ENCODE data around the gene ZBTB47. TPM values are rescaled to one million over a fixed set of nuclear protein-coding genes. Genes with fewer than 3 reads are reported as not detected.

ZBTB47 gene
- total RNA-seq, 3 donors from 2014 or later (not counting 1 experiment from before 2014, with no cell fraction given): 2.1 to 3.0 (median 3.0) TPM

GRCh38 chr3:42657675-42658074 lies 4.2 kb downstream of the ZBTB47 start:
- H3K9me3 Mint-ChIP-seq: no peaks in the 10 kb centered on the region
- H3K4me1 Mint-ChIP-seq: peaks cover 0 to 34% of the 10 kb centered on the region in 2 donors
- no peaks in the 10 kb centered on the region for H3K9me3 ChIP-seq (ENCODE audit: control insufficient read depth, insufficient read depth, low read length)
- H3K4me3 Mint-ChIP-seq: no peak overlapping the region
- no peaks in the 10 kb centered on the region for H3K36me3 Mint-ChIP-seq
- no peaks in the 10 kb centered on the region for H3K27me3 ChIP-seq (ENCODE audit: control insufficient read depth, insufficient read depth, low read length)
- H3K27ac Mint-ChIP-seq: no peak overlapping the region
- H3K36me3 ChIP-seq (ENCODE audit: control insufficient read depth, insufficient read depth, low read length): no peaks in the 10 kb centered on the region
- no peak for TF ChIP-seq CTCF (IDR thresholded peaks at IDR 0.05)
- DNase-seq (no peak), ATAC-seq (no peak)
- intact Hi-C loops (cut with micrococcal nuclease): no loop called here
- H3K27ac ChIP-seq (ENCODE audit: low read length): no peak overlapping the region
- peaks cover 23% of the 10 kb centered on the region for H3K4me1 ChIP-seq (ENCODE audit: control insufficient read depth, insufficient read depth, low read length)
- 92% methylated on average over 4 of the region's 4 CpGs for WGBS (ENCODE audit: insufficient coverage)
- no peaks in the 10 kb centered on the region for H3K27me3 Mint-ChIP-seq (ENCODE audit: low read depth in 2 of 2)
- H3K4me3 ChIP-seq (ENCODE audit: low read length): no peak overlapping the region

GRCh38 chr3:42658091-42658770 lies 4.7 kb downstream of the ZBTB47 start:
- H3K4me1 ChIP-seq (ENCODE audit: control insufficient read depth, insufficient read depth, low read length): peaks cover 18% of the 10 kb centered on the region
- no peaks in the 10 kb centered on the region for H3K36me3 Mint-ChIP-seq
- DNase-seq: no peak
- no peaks in the 10 kb centered on the region for H3K27me3 ChIP-seq (ENCODE audit: control insufficient read depth, insufficient read depth, low read length)
- no peaks in the 10 kb centered on the region for H3K9me3 Mint-ChIP-seq
- intact Hi-C loops (cut with micrococcal nuclease): no loop called here
- no peak for ATAC-seq
- H3K27ac Mint-ChIP-seq: no peak overlapping the region
- H3K4me3 ChIP-seq (ENCODE audit: low read length): no peak overlapping the region
- H3K9me3 ChIP-seq (ENCODE audit: control insufficient read depth, insufficient read depth, low read length): no peaks in the 10 kb centered on the region
- no peak overlapping the region for H3K4me3 Mint-ChIP-seq
- H3K4me1 Mint-ChIP-seq: peaks cover 0 to 29% of the 10 kb centered on the region in 2 donors
- no peak for TF ChIP-seq CTCF (IDR thresholded peaks at IDR 0.05)
- H3K27ac ChIP-seq (ENCODE audit: low read length): no peak overlapping the region
- H3K27me3 Mint-ChIP-seq (ENCODE audit: low read depth in 2 of 2): no peaks in the 10 kb centered on the region
- H3K36me3 ChIP-seq (ENCODE audit: control insufficient read depth, insufficient read depth, low read length): no peaks in the 10 kb centered on the region
- WGBS (ENCODE audit: insufficient coverage): 94% methylated on average over 34 of the region's 34 CpGs

- no peak overlapping the region for H3K4me3 ChIP-seq (ENCODE audit: low read length)
- Mint-ChIP-seq H3K36me3 (no peaks in the 10 kb centered on the region), H3K4me3 (no peak overlapping the region), H3K27ac (no peak overlapping the region), H3K9me3 (no peaks in the 10 kb centered on the region), H3K27me3 (ENCODE audit: low read depth in 2 of 2) (no peaks in the 10 kb centered on the region), H3K4me1 (peaks cover 0 to 22% of the 10 kb centered on the region in 2 donors)
- 87% methylated on average over 22 of the region's 22 CpGs for WGBS (ENCODE audit: insufficient coverage)
- TF ChIP-seq CTCF (IDR thresholded peaks at IDR 0.05): no peak
- no peaks in the 10 kb centered on the region for H3K9me3 ChIP-seq (ENCODE audit: control insufficient read depth, insufficient read depth, low read length)
- no peaks in the 10 kb centered on the region for H3K36me3 ChIP-seq (ENCODE audit: control insufficient read depth, insufficient read depth, low read length)
- H3K27me3 ChIP-seq (ENCODE audit: control insufficient read depth, insufficient read depth, low read length): no peaks in the 10 kb centered on the region
- no peak overlapping the region for H3K27ac ChIP-seq (ENCODE audit: low read length)
- no peak for ATAC-seq
- intact Hi-C loops (cut with micrococcal nuclease): no loop called here
- H3K4me1 ChIP-seq (ENCODE audit: control insufficient read depth, insufficient read depth, low read length): peaks cover 11% of the 10 kb centered on the region
- DNase-seq: no peak
Measured at GRCh38 chr3:42658771-42659390, 5.4 kb downstream of the ZBTB47 start.

Measured in natural killer cell (primary cell).